Breast epithelium (tissue), 3 donors: Measurements from ENCODE around the gene TIMM8B.
"Not testable (repeated sequence)": the region's sequence is repeated elsewhere in the genome, so short reads cannot be mapped to it uniquely, and the experiment has no call there.

Experiments used
- POLR2A ChIP-seq: fragments of 450-650 bp; IDR thresholded peaks from one replicate; pipeline ENCODE4 v1.6.1; 2016; ENCODE audit warnings: antibody characterized with exemption, mild to moderate bottlenecking, moderate library complexity
- POLR2AphosphoS5 ChIP-seq, 3 donors: sonication (generic); formaldehyde crosslinking; IDR thresholded peaks; one replicate each; pipeline ENCODE4 v1.6.1; 2017; ENCODE audit warnings: antibody characterized with exemption in 3 of 3
- TF ChIP-seq, protein P1 (sequence below), 3 donors: fragments of 450-650 bp; IDR thresholded peaks; one replicate each; pipeline ENCODE4 v1.5.1; 2016 to 2017; ENCODE audit warnings: antibody characterized with exemption in 3 of 3, mild to moderate bottlenecking in 3 of 3, moderate library complexity in 3 of 3

DNA sequence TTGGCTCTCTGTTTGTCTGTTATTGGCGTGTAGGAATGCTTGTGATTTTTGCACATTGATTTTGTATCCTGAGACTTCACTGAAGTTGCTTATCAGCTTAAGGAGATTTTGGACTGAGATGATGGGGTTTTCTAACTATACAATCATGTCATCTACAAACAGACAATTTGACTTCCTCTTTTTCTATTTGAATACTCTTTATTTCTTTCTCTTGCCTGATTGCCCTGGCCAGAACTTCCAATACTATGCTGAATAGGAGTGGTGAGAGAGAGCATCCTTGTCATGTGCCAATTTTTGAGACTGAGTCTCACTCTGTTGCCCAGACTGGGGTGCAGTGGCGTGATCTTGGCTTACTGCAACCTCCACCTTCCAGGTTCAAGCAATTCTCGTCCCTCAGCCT lies 38.3 kb downstream of the TIMM8B start:
- not testable (repeated sequence) for TF ChIP-seq POLR2AphosphoS5 (IDR thresholded peaks at IDR 0.05); POLR2A
- TF ChIP-seq, protein P1, sequence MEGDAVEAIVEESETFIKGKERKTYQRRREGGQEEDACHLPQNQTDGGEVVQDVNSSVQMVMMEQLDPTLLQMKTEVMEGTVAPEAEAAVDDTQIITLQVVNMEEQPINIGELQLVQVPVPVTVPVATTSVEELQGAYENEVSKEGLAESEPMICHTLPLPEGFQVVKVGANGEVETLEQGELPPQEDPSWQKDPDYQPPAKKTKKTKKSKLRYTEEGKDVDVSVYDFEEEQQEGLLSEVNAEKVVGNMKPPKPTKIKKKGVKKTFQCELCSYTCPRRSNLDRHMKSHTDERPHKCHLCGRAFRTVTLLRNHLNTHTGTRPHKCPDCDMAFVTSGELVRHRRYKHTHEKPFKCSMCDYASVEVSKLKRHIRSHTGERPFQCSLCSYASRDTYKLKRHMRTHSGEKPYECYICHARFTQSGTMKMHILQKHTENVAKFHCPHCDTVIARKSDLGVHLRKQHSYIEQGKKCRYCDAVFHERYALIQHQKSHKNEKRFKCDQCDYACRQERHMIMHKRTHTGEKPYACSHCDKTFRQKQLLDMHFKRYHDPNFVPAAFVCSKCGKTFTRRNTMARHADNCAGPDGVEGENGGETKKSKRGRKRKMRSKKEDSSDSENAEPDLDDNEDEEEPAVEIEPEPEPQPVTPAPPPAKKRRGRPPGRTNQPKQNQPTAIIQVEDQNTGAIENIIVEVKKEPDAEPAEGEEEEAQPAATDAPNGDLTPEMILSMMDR (IDR thresholded peaks at IDR 0.05), result not testable (repeated sequence)
